Memory B cell (primary cell): ENCODE results near the gene NEURL2.

Experiments
- ATAC-seq: fragments of 150-1000 bp; cut with Tn5 transposase; 2 replicates; pipeline ENCODE4 v1.10.0; 2021; ENCODE audit warnings: low read depth, mild to moderate bottlenecking, moderate library complexity
- DNase-seq, 2 donors: peaks; one replicate each; pipeline ENCODE4 v3.0.0; 2022; ENCODE audit warnings: low spot score in 2 of 2
- H3K27ac Mint-ChIP-seq: one replicate; pipeline ENCODE4 v1.8.0; 2022; ENCODE audit warnings: mild to moderate bottlenecking, moderate library complexity, mixed read lengths
- H3K27me3 Mint-ChIP-seq: one replicate; pipeline ENCODE4 v1.8.0; 2022; ENCODE audit warnings: mixed read lengths
- H3K36me3 Mint-ChIP-seq: one replicate; pipeline ENCODE4 v1.8.0; 2022; ENCODE audit warnings: mild to moderate bottlenecking, mixed read lengths
- H3K4me1 Mint-ChIP-seq: one replicate; pipeline ENCODE4 v1.8.0; 2022; ENCODE audit warnings: mixed read lengths
- H3K4me3 Mint-ChIP-seq: one replicate; pipeline ENCODE4 v1.8.0; 2022; ENCODE audit warnings: mild to moderate bottlenecking, moderate library complexity, mixed read lengths
- H3K9me3 Mint-ChIP-seq: one replicate; pipeline ENCODE4 v1.8.0; 2022; ENCODE audit warnings: mixed read lengths

NEURL2 gene

GRCh38 chr20:45841407-45842129 is 49.4 kb downstream of the NEURL2 start:
- H3K4me3 Mint-ChIP-seq: peak overlapping the region; percentile 33
- H3K9me3 Mint-ChIP-seq: no peaks in the 10 kb centered on the region
- peaks cover 9% of the 10 kb centered on the region for H3K4me1 Mint-ChIP-seq
- peak overlapping the region; percentile 65 for H3K27ac Mint-ChIP-seq
- ATAC-seq (no peak), DNase-seq (no peak)
- H3K36me3 Mint-ChIP-seq: peaks cover 13% of the 10 kb centered on the region
- H3K27me3 Mint-ChIP-seq: no peaks in the 10 kb centered on the region

GRCh38 chr20:45840700-45841198 is 50.3 kb downstream of the NEURL2 start:
- H3K4me3 Mint-ChIP-seq: no peak overlapping the region
- peaks cover 13% of the 10 kb centered on the region for H3K36me3 Mint-ChIP-seq
- ATAC-seq (no peak), DNase-seq (no peak)
- H3K27me3 Mint-ChIP-seq: no peaks in the 10 kb centered on the region
- H3K27ac Mint-ChIP-seq: no peak overlapping the region
- no peaks in the 10 kb centered on the region for H3K9me3 Mint-ChIP-seq
- peaks cover 9% of the 10 kb centered on the region for H3K4me1 Mint-ChIP-seq
